Kidney capillary endothelial cell (primary cell): ENCODE results near the gene ITPRIP.

Experiments
- DNase-seq: peaks from one replicate; pipeline ENCODE4 v3.0.0-alpha.2; 2018; ENCODE audit warnings: low spot score

Gene ITPRIP

DNA sequence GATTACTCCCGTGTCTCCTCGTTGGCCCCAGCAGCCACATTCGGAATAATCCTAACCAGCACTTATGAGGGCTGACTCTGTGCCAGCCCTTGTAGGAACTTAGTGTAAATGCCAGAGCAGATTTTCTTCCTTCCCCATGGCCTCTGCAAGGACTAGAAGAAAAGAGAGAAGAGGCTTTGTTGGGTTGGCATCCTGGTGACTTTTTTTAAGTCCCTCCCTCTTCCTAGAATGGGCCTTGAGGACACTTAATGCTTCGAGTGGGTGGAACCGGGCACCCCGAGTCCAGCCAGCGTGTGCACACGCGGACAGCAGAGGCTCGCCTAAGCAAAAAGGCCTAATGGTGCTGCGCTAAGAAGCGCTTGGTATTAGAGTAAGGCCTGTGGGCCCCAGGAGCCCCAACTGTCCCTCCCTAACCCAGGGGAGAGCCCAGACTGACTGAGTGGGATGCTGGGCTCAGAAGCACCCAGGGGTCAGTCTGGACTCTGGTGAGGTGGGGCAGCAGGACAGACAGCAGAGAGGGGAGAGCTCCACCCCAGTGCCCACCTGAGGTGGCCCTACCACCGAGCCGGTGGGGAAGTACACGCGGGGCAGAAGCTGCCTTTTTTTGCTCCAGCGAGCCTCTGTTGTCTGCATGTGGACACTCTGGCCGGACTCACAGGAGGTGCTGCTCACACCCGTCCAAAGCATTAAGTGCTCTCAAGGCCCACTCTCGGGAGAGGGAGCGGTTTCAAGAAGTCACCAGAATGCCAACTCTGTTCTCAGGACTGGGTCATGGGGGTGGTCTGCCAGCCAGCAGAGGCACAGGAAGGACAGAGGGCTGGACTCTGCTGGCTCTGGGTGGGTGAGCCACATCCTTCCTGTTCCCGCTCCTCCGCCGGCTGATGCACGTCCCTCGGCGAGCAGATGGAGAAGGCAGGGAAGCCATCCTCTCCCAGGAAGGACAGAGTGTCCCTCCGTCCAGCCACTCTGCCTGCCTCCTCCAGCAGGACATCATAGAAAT lies 12.5 kb downstream of the ITPRIP start:
- DNase-seq = peak; percentile 75

DNA sequence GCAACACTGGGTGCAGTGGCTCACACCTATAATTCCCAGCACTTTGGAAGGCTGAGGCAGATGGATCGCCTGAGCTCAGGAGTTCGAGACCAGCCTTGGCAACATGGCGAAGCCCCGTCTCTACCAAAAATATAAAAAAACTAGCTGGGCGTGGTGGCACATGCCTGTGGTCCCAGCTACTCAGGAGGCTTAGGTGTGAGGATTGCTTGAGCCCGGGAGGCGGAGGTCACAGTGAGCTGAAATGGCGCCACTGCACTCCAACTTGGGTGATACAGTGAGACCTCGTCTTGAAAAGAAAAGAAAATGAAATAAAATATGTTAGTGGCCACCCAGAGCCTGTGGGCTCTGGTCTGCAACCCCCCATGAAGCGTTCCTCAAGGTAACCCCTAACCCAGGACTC lies 13.3 kb downstream of the ITPRIP start:
- DNase-seq = no peak

- no peak for DNase-seq
These were observed 14.0 kb downstream of the ITPRIP start for GRCh38 chr10:104324221-104324686.

DNA sequence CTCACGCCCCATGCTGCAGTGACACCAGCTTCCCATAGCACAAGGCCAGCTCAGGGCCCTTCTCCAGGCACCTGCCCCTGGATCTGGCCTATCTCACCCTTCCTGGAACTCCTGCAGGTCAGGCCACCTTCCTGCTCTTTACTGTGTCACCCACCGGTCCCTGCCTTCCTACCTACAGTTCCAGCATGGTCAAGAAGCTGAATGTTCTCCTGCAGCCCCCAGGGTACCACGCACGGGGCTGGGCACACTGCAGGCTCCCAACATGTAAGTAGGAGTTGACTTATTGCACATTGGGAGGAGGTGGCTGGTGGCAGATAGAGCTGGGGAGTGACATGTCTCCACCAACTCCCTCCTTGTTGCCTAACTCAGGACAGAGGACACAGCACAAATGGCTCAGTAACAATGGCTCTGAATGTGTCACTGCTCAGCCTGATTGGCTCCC lies 14.5 kb downstream of the ITPRIP start:
- no peak for DNase-seq

GRCh38 chr10:104323085-104323484 lies 15.2 kb downstream of the ITPRIP start:
- DNase-seq = no peak

DNA sequence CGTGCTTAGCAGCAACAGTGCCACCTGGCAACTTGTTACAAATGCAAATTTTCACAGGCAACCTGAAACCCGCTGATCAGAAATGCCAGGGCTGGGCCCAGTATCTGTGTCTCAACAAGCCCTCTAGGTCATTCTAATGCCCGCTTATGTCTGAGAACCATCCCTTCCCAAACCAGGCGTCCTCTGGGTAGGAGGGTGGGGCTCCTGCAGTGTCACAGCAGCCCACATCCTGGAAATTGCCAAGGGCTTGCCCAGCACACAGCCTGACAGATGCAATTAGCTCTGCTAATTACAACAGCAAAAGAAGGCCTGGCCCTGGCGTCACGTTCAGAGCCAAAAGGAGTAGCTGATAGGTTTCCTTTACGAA lies 15.9 kb downstream of the ITPRIP start:
- DNase-seq = no peak

DNA sequence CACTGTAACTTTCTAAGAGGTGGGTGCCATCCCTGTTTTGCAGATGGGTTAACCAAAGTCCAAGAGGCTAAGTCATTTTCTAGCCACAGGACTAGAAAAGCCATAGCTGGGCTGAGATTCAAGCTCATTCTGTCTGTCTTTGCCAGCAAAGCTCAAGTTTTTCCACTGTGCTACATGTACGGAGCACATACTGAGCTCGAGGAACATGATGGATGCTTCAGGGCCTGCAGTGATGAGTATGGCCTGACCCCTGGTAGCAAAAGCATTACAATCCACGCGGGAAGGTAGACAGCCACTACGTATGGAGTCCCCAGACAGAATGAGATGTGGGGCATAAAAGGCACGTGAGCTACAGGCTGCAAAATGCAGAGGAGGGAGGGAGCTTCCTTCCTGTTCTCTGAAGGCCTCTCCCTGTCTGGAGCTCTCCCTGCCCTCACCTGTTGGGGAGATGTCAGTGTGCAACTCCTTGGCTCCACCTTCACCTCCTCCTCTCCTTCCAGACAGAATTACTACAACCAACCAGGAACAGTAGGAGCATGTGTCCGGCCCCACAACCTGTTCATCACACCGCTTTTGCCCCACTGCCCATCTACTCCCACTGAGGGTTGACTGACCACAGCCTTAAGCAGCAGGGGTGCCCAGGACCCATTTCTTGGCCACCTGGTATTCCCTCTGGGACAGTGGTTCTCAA lies 16.4 kb downstream of the ITPRIP start:
- DNase-seq = no peak

DNA sequence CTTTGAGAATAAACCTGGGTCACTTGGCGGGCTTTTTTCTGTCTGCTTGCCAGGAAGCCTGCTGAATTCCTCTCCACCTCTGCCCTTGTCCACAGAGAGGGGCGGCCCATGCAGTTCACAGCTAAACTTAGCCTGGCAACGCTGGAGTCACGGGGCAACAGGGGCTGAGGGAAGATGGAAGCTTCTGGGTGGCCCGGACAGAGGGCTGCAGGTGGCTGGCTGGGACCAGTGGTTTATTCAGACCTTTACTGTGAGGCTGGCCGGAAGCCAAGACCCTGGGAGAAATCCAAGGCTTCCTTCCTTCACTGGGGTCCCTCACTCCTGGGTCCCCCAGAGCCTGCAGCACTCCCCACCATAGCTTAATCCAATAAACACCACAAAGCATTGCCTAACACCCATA lies 17.0 kb downstream of the ITPRIP start:
- DNase-seq = no peak

DNA sequence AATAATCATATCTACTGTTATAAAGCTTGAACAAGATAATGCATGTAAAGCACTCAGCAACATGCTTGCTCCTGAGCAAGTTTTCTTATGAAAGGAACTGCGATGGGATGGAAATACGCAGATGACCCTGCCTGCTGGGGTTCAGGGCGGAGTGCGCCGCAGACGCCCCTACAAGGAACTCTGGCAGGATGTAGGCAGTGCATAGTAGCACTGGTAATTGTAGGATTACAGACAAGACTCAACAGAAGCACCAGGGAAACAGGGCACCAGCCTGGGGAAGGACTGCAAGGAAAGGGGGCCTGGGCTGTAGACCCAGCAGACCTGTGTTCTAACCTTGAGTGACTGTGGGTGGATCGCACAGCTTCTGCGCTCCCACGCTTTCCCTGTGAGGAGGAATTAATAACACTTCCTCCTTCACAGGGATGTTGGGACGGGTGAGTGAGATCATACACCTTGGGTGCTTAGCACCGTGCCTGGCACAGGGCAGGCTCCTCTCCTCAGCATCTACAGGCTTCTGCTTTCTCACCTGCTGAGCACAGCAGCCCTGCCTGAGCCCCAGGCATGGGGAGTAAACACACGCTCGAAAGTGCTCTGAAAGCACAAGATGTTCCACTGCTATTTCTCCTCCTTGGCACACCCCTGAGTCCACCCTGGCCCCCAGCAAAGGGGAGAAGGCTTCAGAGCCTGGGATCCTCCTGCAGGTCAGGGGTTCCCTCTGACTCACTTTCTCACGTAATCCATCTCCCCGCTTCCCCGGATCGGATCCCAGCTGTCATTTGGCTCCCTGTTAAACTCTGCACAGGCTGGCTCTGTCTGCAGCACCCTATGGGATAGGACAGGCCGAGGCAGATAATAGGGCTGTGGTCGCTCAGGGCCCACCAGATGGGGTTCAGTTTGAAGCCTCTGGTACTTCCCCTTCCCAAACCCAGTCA lies 19.2 kb downstream of the ITPRIP start:
- no peak for DNase-seq

- DNase-seq = no peak
These were observed 19.9 kb downstream of the ITPRIP start for GRCh38 chr10:104318326-104318725.

GRCh38 chr10:104317726-104318299 lies 20.5 kb downstream of the ITPRIP start:
- no peak for DNase-seq

- DNase-seq = no peak
These were observed 21.0 kb downstream of the ITPRIP start for GRCh38 chr10:104317269-104317710.

DNA sequence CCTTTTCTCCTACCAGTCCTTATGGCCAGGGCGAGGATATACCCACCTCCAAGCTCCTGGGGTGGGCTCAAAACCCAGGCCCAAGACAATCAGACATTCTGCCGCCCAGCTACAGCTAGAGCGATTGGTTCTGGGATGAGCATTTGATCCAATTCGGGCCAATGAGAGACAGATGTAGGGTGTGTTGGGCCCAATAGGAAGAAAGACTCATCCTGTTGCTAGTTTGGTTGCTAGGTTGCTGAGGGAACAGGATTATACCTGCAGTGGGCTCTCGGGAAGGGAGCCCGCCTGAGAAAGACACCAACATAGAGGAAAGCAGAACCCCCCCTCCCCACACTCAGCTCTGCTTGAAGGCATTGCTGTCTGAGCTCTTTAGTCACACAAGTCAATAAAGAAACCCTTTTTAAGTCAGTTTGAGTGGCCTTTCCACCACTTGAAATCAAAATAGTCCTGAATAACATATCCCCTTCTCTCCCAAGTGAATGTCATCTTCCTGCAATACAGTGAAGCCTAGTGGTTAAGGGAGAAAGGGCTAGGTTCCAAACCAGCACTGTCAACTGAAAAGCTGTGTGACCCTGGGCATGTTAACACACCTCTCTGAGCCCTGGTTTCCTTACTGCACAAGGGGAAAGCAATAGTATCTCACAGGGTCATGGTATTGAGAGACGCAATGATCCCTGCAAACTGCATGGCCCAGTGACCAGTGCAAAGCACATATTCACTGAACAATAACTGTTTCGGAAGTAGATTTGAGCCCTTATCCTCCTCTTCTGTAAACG lies 21.8 kb downstream of the ITPRIP start:
- DNase-seq = no peak

- DNase-seq = no peak
These were observed 22.8 kb downstream of the ITPRIP start for GRCh38 chr10:104315486-104315921.

GRCh38 chr10:104314591-104315485 lies 23.4 kb downstream of the ITPRIP start:
- no peak for DNase-seq

GRCh38 chr10:104311184-104311720 lies 27.0 kb downstream of the ITPRIP start:
- no peak for DNase-seq

- no peak for DNase-seq
These were observed 28.0 kb downstream of the ITPRIP start for GRCh38 chr10:104309980-104310978.

DNA sequence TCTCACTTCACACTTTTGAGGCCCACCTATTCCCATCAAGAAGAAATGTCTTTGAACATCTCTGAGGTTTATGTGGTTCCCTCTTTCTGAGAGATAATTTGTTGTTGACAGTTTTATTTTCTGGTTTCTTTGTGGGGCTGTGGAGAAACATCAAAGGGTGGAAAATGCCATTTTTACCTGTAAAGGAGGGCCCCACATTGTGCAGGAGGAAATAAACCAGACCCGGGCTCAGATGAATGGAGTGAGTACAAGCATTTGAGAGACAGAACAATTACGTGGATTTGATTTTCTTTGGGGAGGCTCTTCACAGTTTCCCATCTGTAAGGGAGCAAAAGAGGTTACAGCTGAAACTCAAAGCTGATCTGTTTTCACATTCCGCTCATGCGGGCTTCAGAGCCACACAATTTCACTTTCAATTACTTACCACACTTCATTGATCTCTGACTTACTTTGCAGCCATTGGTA lies 29.8 kb downstream of the ITPRIP start:
- DNase-seq = no peak
